Astrocyte (in vitro differentiated cells and primary cell): ENCODE measurements around the gene DNAH11.

ENCODE experiments used
- CTCF ChIP-seq: IDR thresholded peaks from 2 replicates; pipeline ENCODE4 v1.5.1; 2011; ENCODE audit warnings: low read depth, mild to moderate bottlenecking, inconsistent platforms, low read length, moderate library complexity; ENCODE audit not compliant: insufficient read depth
- EZH2 ChIP-seq: IDR thresholded peaks from 2 replicates; pipeline ENCODE4 v1.6.1; 2012; ENCODE audit warnings: mild to moderate bottlenecking, low read length, inconsistent platforms; ENCODE audit not compliant: insufficient read depth

GRCh38 chr7:21702303-21702702 lies 159.5 kb downstream of the DNAH11 start:
- TF ChIP-seq CTCF (no peak), EZH2 (no peak)
